ENCODE measurements around the gene KICS2. TPM values are rescaled to one million over a fixed set of nuclear protein-coding genes. Genes with fewer than 3 reads are reported as not detected.

The KICS2 gene
- 10 to 100 TPM; 11.6 to 17.1 TPM for total RNA-seq

DNA sequence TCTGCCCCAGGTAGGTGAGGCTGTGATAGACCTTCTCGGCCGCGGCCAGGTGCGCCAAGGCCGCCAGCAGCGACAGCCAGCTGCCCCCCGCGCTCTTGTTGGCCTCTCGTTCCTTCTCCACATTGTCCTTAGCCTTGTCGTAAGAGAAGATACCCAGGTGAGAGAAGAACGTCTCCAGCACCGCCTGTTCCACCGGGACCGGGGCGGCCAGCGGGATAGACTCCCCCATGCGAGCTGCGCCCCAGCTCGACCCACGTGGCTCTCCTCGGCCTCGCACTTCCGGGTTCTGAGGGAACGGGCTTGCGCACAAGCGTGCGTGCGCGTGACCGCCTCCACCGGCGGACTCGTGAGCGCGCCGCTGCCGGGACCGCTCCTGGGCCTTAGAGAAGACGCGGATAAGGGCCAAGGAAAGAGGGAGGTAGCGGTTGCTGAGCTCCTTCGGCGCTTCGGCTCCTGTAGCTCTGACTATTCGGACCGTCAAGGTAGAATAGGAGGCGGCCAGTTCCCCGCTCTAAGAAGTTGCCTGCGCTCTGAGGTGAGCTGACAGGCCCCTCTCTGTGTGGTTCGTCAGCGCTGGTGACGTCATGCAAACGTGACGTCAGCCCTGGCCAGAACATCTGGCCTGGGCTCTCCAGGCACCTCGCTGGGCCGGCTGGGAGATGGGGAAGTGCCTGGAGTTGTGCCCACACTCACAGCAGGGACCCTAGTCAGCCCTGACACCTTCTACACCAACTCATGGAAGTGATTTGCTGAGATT is at the start of gene KICS2:
Gene KICS2 (minus strand): TSS at position 288 of the 757 bp plus-strand sequence. CDS start 59 bp downstream, at position 229.
- Mint-ChIP-seq H3K9me3 (no peaks in the 10 kb centered on the region), H3K27me3 (ENCODE audit: low read depth) (peaks cover 6% of the 10 kb centered on the region), H3K36me3 (ENCODE audit: insufficient read depth in 2 of 2) (peaks cover 2 to 3% of the 10 kb centered on the region in 2 donors), H3K27ac (peak within 1 kb of the TSS; percentile 88), H3K4me1 (ENCODE audit: low read depth) (peaks cover 36% of the 10 kb centered on the region), H3K4me3 (peak within 1 kb of the TSS; percentile 96 to 100)
- DNase-seq, result peak; percentile 92
- peak; percentile 97 to 98 for ATAC-seq (replicated peaks in 1 of 2)

DNA sequence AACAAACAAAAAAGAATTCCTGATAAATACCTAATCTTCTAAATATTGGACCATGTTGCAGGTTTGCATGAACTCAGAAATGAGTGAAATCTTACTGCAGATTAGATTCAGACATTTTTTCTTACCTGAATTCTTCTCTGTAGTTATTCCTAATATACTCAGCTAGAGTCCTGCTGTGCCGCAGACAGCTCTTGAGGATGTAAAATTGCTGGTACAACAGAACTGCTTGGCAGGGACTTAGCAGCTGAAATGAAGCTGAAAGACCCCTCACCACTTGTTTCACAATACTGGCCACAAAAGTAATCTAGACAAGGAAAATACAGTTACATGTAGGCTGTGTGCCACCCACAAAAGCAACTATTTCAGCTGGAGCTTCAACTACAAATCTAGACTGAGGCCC is 48.3 kb upstream of the KICS2 start:
- H3K4me1 Mint-ChIP-seq (ENCODE audit: low read depth), result peaks cover 9% of the 10 kb centered on the region
- H3K36me3 Mint-ChIP-seq (ENCODE audit: insufficient read depth in 2 of 2), result no peaks in the 10 kb centered on the region
- no peaks in the 10 kb centered on the region for H3K9me3 Mint-ChIP-seq
- no peak overlapping the region for H3K4me3 Mint-ChIP-seq
- H3K27ac Mint-ChIP-seq, result no peak overlapping the region
- ATAC-seq (replicated peaks in 1 of 2) (no peak), DNase-seq (no peak)
- no peaks in the 10 kb centered on the region for H3K27me3 Mint-ChIP-seq (ENCODE audit: low read depth)

DNA sequence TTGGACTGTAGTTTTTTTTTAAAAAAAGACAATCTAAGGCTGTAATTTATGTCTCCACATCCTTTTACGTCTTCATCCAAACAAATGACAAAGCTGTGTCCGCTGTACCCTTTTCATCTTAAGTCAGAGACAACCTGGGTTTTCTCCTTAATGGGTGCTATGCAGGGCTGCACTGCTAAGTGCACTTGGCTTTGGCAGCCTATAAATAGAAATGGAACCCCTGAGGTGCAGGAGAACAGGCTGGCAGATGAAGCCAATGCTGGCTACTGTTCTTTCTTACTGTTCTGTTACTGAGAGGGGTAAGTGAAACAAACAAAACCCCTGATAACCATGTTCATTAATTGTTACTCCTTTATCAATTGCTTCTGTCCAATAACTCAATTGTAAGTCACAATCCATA is 47.1 kb upstream of the KICS2 start:
- Mint-ChIP-seq H3K27me3 (ENCODE audit: low read depth) (no peaks in the 10 kb centered on the region), H3K4me1 (ENCODE audit: low read depth) (peaks cover 9% of the 10 kb centered on the region), H3K27ac (no peak overlapping the region), H3K4me3 (no peak overlapping the region), H3K36me3 (ENCODE audit: insufficient read depth in 2 of 2) (no peaks in the 10 kb centered on the region), H3K9me3 (no peaks in the 10 kb centered on the region)
- ATAC-seq (replicated peaks in 1 of 2) (no peak), DNase-seq (no peak)

DNA sequence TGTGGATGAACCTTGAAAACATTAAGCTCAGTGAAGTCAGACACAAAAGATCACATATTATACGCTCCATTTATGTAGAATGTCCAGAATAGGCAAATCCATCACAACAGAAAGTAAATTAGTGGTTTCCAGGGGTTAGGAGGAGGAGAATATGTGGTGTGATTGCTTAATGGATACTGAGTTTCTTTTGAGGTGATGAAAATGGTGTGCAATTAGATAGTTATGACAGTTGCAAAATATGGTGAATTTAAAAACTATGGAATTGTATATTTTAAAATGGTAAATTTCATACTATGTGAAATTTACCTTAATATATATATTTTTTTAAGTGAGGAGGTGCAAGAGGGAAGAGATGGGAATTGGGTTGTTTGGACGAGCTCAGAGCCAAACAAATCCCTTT is 46.3 kb upstream of the KICS2 start:
- no peaks in the 10 kb centered on the region for H3K36me3 Mint-ChIP-seq (ENCODE audit: insufficient read depth in 2 of 2)

DNA sequence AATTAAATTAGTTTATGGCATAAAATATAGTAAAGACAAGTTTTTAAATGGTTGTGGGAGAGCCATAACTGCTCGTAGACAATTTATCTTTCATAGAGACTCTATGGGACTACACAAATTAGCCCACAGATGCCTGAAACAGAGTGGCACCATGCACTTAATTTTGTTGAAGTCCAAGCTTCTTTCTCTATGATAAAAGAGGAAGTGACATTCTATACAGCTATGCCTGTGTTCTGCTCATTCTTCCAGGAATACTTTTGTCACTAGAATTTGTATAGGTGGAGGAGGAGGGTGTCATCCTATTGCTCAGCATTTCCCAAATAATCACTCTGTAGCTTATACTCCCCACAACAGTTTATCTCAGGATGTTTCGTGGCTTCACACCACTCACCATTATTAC is 43.7 kb upstream of the KICS2 start:
- Mint-ChIP-seq H3K4me1 (ENCODE audit: low read depth) (peaks cover 9% of the 10 kb centered on the region), H3K27ac (no peak overlapping the region), H3K9me3 (no peaks in the 10 kb centered on the region), H3K36me3 (ENCODE audit: insufficient read depth in 2 of 2) (no peaks in the 10 kb centered on the region), H3K27me3 (ENCODE audit: low read depth) (no peaks in the 10 kb centered on the region), H3K4me3 (no peak overlapping the region)
- ATAC-seq (replicated peaks in 1 of 2) (peak in 1 of 2 donors; percentile 25), DNase-seq (no peak)

More for the DNA sequence above, 46.3 kb upstream of the KICS2 start:
- no peak for DNase-seq
- Mint-ChIP-seq H3K27ac (no peak overlapping the region), H3K4me3 (no peak overlapping the region), H3K9me3 (no peaks in the 10 kb centered on the region), H3K27me3 (ENCODE audit: low read depth) (no peaks in the 10 kb centered on the region), H3K4me1 (ENCODE audit: low read depth) (peaks cover 9% of the 10 kb centered on the region)
- no peak for ATAC-seq (replicated peaks in 1 of 2)

DNA sequence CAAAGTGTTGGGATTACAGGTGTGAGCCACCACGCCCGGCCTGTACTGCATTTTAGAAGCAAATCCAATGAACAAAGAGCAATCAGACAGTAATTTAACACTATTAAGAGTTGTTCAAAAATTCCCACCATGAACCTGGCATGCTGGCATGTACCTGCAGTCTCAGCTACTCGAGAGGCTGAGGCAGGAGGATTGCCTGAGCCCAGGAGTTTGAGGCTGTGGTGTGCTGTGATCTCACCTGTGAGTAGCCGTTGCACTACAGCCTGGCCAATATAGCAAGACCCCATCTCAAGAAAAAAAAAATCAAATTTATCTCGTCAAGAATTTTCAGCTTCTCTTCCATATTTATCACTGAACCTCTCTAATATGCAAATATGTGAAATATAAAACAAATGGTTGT is 39.7 kb upstream of the KICS2 start:
- Mint-ChIP-seq H3K4me3 (no peak overlapping the region), H3K27me3 (ENCODE audit: low read depth) (no peaks in the 10 kb centered on the region), H3K36me3 (ENCODE audit: insufficient read depth in 2 of 2) (no peaks in the 10 kb centered on the region), H3K4me1 (ENCODE audit: low read depth) (peaks cover 9% of the 10 kb centered on the region), H3K27ac (no peak overlapping the region), H3K9me3 (no peaks in the 10 kb centered on the region)
- ATAC-seq (replicated peaks in 1 of 2), result no peak
- no peak for DNase-seq

DNA sequence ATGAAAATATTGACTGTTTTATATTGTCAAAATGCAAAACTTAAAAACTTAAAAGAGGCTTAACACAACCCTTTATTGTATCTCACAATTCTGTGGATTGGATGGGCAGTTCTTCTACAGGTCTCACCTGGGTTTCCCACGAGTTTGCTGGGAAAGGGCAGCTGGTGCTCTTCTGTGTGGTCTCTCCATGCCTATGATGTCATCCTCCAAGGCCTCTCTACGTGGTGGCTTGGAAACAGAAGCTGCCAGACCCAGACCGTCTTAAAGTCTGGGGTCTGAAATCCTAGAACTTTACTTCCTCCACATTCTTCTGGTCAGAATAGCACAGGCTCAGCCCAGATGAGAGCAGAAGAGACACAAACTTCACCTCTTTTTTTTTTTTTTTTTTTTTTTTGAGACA is 36.5 kb upstream of the KICS2 start:
- H3K27me3 Mint-ChIP-seq (ENCODE audit: low read depth), result no peaks in the 10 kb centered on the region
- no peak overlapping the region for H3K27ac Mint-ChIP-seq
- ATAC-seq (replicated peaks in 1 of 2) (no peak), DNase-seq (no peak)
- H3K4me1 Mint-ChIP-seq (ENCODE audit: low read depth), result no peaks in the 10 kb centered on the region
- H3K36me3 Mint-ChIP-seq (ENCODE audit: insufficient read depth in 2 of 2), result no peaks in the 10 kb centered on the region
- no peaks in the 10 kb centered on the region for H3K9me3 Mint-ChIP-seq
- H3K4me3 Mint-ChIP-seq, result no peak overlapping the region

DNA sequence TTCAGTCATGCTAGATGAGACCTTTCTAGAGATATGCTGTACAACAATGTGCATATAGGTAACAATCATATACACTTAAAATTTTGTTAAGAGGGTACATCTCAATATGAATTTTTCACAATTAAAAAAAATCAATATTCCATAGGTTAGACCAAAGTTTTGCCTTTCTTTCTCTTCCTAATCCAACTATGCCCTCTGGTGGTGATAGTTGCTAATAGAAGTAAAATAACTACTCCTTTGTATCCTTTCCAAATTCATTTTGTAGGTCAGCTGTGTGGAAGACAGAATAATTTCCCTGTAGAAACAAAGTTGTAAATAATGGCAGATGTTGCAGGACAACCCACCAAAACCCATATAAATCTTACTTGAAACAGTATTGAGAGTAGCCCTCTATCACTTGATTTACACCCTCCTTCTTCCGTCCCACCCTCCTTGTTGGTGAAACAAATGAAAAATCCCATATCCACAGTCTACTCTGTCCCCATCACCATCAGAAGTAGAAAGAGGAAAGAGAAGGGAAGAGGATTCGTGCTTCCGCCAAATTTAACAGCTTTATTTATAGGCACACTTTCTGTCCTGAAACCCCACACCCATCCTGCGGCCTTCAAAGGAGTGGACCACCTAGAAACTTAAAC is 34.2 kb upstream of the KICS2 start:
- Mint-ChIP-seq H3K36me3 (ENCODE audit: insufficient read depth in 2 of 2) (no peaks in the 10 kb centered on the region), H3K27me3 (ENCODE audit: low read depth) (no peaks in the 10 kb centered on the region), H3K4me1 (ENCODE audit: low read depth) (peaks cover 6% of the 10 kb centered on the region), H3K27ac (no peak overlapping the region), H3K9me3 (no peaks in the 10 kb centered on the region), H3K4me3 (no peak overlapping the region)
- no peak for ATAC-seq (replicated peaks in 1 of 2)
- DNase-seq, result peak in 1 of 2 donors; percentile 5

DNA sequence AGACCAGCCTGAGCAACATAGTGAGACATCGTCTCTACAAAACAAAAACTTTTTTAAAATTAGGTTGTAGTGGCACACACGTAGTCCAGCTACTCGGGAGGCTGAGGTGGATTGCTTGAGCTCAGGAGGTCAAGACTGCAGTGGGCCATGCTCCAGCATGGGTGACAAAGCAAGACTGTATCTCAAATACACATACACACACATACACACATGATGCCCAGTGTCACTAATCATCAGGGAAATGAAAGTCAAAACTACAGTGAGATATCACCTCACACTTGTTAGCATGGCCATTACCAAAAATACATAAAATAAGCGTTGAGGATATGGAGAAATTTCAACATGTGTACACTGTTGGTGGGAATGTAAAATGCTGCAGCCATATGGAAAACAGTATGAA is 33.2 kb upstream of the KICS2 start:
- H3K4me3 Mint-ChIP-seq, result no peak overlapping the region

DNA sequence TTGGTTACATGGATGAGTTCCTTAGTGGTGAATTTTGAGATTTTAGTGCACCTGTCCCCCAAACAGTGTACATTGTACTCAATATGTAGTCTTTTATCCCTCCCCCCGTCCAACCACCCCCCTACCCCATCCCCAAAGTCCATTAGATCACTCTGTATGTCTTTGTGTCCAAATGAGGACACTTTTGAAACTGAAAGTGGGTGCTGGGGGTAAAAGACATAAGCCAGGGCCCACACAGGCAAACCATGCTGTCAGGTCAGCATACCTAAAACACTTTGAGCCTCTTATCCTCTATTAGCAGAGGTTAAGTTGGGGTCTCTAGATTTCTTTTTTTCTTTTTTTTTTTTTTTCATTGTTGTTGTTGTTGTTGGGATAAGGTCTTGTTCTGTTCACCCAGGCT is 31.3 kb upstream of the KICS2 start:
- Mint-ChIP-seq H3K27me3 (ENCODE audit: low read depth) (no peaks in the 10 kb centered on the region), H3K4me1 (ENCODE audit: low read depth) (peaks cover 6% of the 10 kb centered on the region), H3K36me3 (ENCODE audit: insufficient read depth in 2 of 2) (no peaks in the 10 kb centered on the region), H3K4me3 (no peak overlapping the region), H3K9me3 (no peaks in the 10 kb centered on the region), H3K27ac (no peak overlapping the region)
- ATAC-seq (replicated peaks in 1 of 2), result no peak
- no peak for DNase-seq

More for the DNA sequence above, 33.2 kb upstream of the KICS2 start:
- DNase-seq, result no peak
- Mint-ChIP-seq H3K27ac (no peak overlapping the region), H3K4me1 (ENCODE audit: low read depth) (peaks cover 6% of the 10 kb centered on the region), H3K36me3 (ENCODE audit: insufficient read depth in 2 of 2) (no peaks in the 10 kb centered on the region), H3K9me3 (no peaks in the 10 kb centered on the region), H3K27me3 (ENCODE audit: low read depth) (no peaks in the 10 kb centered on the region)
- ATAC-seq (replicated peaks in 1 of 2), result no peak

DNA sequence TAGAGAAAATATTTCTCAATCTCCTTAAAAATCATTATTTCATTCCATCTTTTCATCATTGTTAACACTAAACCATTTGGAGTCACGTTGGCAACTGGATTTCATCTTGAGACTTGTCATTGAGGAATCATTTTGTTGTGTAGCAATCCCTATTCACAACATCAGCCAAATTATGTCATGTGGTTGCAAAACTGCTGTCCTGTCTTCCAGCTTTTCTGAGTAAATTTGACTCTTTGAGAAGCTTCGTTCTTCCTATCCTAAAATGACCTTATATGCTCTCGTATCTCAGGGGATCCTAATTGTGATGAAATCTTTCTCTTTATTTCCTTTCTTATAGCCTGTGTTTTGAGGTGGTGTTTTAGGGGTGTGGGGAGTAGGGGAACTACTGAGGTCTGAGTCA is 30.6 kb upstream of the KICS2 start:
- no peak overlapping the region for H3K27ac Mint-ChIP-seq
- H3K9me3 Mint-ChIP-seq, result no peaks in the 10 kb centered on the region
- no peaks in the 10 kb centered on the region for H3K36me3 Mint-ChIP-seq (ENCODE audit: insufficient read depth in 2 of 2)
- no peak for DNase-seq
- peaks cover 6% of the 10 kb centered on the region for H3K4me1 Mint-ChIP-seq (ENCODE audit: low read depth)
- no peak for ATAC-seq (replicated peaks in 1 of 2)
- no peak overlapping the region for H3K4me3 Mint-ChIP-seq
- H3K27me3 Mint-ChIP-seq (ENCODE audit: low read depth), result no peaks in the 10 kb centered on the region

DNA sequence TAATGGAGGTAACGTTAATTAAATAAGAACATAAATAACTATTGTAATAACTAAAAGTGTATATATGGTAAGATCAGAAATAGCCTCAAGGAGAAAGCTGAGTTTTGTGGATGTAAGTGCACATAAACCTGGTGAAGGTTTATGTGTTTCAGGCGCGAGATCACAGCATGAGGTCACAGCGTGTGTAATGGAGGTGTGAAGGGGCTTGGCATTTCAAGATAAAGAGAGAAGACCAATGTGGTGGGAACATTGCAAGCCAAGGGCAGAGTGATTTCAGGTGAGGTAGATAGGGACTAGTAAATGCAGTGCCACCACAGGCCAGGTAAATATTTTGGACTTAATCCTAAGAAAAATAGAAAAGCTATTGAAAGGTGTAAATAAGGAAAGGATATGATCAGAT is 21.7 kb upstream of the KICS2 start:
- Mint-ChIP-seq H3K4me3 (no peak overlapping the region), H3K9me3 (no peaks in the 10 kb centered on the region), H3K36me3 (ENCODE audit: insufficient read depth in 2 of 2) (no peaks in the 10 kb centered on the region), H3K27ac (no peak overlapping the region), H3K27me3 (ENCODE audit: low read depth) (peaks cover 6% of the 10 kb centered on the region), H3K4me1 (ENCODE audit: low read depth) (no peaks in the 10 kb centered on the region)
- ATAC-seq (replicated peaks in 1 of 2), result no peak
- DNase-seq, result no peak

DNA sequence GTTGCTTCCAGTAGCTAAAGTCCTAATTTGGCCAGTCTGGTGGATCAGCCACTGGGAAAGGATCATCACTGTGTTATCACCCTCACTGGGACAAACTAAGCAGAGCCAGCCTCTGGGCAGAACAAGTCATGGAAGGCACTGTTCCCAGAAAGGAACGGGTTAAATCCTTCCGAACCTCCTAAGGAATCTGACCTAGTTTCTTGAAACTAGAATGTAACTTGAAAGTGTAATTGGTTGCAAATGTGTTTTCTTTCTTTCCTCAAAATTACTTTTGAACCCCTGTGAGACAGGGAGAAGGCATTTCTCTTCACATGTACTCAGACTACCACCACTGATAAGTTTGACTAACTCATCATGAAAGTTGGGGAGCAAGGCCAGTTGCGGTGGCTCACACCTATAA is 18.7 kb upstream of the KICS2 start:
- Mint-ChIP-seq H3K9me3 (no peaks in the 10 kb centered on the region), H3K4me1 (ENCODE audit: low read depth) (no peaks in the 10 kb centered on the region), H3K27me3 (ENCODE audit: low read depth) (peaks cover 6% of the 10 kb centered on the region), H3K4me3 (no peak overlapping the region), H3K27ac (no peak overlapping the region), H3K36me3 (ENCODE audit: insufficient read depth in 2 of 2) (no peaks in the 10 kb centered on the region)
- DNase-seq, result no peak
- no peak for ATAC-seq (replicated peaks in 1 of 2)

DNA sequence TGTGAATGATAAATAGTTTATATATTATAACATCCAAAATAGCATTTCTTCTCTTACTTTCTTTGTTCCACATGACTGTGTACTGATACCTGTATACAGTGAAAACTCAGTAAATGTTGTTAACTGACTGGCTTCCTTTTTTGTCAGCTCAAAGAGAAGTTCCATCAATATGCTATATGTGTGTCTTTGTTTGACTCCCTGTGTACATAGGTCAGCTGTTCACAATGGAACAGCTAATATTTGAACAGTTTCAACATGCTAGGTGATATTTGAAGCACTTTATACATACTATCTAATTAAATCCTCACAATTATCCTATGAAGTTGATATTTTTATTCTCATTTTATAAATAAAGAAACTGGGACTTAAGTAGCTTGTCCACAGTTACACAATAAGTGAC is 15.3 kb upstream of the KICS2 start:
- H3K27me3 Mint-ChIP-seq (ENCODE audit: low read depth), result peaks cover 18% of the 10 kb centered on the region
- ATAC-seq (replicated peaks in 1 of 2) (no peak), DNase-seq (no peak)
- no peaks in the 10 kb centered on the region for H3K9me3 Mint-ChIP-seq
- no peaks in the 10 kb centered on the region for H3K4me1 Mint-ChIP-seq (ENCODE audit: low read depth)
- H3K4me3 Mint-ChIP-seq, result no peak overlapping the region
- H3K27ac Mint-ChIP-seq, result no peak overlapping the region
- H3K36me3 Mint-ChIP-seq (ENCODE audit: insufficient read depth in 2 of 2), result no peaks in the 10 kb centered on the region

Data from activated T-cell treated with anti-CD3 and anti-CD28 coated beads, Interleukin-2, amount 50 U/mL, for 72 hours (primary cell).